CD4-positive, alpha-beta T cell treated with Interleukin-21 for 1 hour (primary cell): ENCODE results near the gene MTUS2.

Experiments
- DNase-seq: peaks from one replicate; pipeline ENCODE4 v3.0.0-alpha.2; 2020

The MTUS2 gene

DNA sequence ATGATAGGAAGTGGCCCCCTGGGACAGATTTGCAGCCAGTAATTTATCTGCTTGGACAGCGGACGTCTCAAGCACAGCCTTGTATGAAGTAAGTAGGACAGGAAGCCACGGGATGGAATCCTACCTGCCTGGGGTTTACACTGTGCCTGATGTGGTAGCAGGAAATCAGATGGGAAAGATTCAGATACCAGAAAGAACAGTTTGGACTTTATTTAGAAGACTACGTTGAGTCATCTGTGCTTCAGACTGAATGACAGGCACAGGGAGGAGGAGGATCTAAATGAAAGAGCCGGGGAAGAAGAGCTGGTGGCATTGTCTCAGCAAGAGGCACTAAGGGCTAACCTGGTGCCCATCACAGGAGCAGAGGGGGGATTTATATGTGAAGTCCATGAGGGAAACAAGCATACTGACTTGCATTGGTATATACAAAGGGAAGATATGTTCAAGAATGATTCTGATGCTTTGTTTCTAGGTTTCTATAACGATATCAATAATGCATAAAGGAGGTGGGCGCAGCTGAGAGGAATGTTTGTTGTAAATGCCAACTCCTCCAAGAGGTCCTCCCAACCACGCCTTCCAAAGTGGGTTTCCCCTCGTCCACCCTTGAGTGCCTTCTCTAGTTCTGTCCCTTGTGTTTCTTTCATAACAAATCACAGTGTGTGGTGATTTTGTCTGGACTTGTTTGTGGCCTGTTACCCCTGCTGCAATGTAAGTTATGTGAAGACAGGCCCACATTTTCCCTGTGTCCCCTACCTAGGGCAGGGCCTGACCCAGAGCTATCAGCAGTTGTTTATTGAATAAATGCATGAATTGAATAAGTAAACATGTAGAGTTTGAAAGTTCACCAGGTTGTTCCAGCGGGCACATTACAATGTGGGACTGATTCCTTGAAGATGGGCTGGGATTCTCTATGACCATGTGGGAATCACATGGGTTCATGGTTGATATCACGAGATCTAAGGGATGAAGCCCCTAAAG is 446.9 kb downstream of the MTUS2 start:
- no peak for DNase-seq

DNA sequence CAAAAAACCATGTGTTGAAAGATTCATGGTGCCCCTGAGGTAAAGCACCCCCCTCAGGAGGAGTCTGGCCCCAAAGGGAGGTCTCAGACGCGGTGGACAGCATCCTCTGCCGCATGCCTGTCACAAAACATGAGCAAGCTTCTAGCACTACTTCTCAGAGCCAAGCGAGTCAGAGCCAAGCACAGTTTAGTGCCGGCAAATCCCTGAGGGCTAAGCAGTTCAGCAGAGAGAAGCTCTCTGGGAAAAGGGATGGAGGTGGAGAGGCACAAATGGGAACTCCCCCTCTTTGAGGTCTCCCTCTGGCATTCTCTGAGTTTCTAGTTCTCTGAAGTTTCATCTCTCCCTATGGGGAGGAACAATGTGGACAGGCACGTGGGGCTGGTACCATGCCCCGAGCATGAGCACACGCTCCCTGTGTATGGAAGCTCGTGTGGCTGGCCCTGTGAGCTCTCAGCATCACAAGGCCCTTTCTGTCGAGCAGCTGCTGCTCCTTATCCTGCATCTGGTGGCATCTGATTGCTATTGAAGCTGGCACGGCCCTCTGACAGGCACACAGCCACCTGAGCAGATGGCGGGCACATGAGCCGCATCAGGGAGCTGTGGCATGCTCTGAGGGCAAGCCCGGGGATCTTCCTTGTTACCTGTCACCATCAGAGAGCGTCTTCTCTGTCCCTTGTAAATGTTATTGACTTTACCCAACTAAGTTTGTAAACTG is 450.3 kb downstream of the MTUS2 start:
- no peak for DNase-seq

DNA sequence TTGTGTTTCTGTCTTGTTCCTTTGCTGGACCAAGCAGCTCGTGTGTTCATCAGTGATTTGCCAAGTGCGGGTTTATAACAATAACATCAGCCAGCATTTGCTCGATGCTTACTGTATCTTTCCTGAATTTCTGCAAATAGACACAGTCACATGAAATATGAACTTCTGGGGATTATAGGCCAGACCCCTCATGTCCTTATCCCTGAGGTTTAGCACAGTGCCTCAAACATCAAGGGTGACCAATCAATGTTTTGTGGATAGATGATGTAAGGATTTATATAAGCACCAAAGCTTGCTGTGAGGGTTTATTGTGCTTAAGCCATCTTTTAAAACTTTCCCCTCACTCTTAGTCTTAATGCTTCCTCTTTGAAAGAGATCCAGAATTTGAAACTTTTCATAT is 451.5 kb downstream of the MTUS2 start:
- DNase-seq: no peak

DNA sequence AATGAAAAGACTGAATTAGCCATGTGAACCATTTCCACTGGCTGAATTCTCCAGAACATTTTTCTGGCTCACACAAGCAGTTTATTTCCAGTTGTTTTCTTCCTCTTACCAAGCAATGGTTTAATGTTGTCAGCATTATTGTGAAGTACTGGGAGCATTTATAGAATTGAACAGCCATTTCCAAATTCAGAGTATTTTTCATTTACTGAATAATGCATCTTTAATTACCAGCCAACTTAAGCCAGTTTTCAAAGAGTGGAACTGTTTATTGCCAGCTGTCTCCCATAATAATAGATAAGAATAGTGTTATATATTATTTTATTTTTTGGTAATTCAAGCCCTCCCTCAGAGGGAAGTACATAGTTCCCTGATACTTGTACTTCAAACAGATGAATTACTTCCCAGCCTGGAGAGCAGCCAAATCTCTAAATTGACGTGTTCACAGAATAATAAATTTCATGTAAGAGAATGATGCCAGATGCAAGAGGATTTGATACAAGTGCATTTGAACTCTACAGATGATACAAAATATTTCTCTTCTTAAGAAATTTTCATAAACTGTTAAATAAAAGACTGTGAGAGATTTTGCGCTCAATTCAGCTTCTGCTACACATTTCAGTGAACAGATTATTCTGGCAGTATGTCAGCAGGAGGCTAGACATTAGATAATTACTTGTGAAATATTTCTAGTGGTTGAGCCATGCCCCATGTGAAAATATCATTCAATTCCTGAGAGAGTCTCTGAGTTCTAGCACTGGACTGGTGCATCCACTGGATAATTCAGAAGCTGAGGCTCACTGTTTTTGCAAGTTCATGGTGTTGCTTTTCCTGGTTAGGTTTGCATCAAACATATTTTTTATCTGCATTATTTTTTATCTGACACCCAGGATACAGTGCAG is 459.5 kb downstream of the MTUS2 start:
- no peak for DNase-seq

DNA sequence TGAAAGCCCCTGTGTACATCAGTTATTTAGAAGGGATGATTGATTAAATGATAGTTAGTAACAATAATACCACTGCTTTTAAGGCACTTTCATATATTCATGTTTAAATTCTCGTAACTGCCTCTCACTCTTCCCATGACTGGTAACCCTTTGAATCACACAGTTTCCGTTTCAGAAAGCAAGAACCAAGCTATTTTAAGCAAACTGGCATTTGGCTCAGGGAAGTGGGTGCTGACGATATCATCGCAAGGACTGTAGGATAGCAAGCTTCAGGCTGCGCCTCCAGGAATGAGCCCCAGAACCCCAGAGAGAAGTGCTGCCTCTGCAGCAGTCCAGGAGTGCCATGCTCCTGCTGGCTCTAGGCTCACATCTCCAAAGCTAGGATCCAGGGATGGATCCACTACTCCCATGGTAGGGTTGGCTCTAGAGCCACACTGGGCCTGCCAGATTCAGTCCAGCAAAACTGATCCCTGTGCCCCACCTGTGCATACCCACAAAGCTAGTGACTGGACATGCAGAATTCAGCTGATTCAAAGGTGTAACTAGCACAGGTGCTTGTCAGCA is 461.9 kb downstream of the MTUS2 start:
- no peak for DNase-seq

DNA sequence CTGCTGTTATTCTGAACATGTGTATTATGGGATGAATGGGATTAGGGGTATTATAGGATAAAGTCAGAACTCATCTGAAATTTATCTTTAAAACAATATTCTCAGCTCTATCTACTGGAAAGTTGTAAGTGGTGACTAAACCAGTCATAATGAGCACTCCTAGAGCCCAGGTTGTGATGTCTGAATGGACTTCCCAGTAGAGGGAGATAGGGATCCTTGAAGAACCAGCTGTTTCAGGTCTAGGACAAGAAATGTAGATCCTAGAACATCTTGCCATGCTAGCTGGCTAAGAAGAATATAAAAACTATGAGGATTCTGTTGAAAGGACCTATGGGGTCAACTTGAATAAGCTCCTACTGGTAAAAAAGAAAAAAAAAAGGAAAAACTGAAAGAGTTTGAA is 464.6 kb downstream of the MTUS2 start:
- no peak for DNase-seq

DNA sequence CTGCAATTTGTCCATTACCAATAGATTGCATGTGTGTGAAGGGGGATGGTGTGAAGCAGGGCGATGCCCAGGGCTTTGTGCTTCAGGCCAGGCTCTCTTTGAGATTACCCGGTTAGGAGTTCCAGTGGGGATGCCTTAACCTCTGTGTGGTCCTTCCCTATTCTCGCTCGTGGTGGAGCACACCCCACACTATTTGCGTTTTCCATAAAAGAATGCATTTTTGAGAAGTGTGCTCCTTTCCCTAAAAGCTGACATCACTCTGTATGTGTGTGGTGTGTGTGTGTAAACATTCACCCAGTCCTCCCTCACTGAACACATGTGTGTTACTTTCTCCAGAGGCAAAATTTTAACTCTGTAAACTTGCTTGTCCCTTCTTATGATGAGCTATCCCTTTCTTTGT is 467.1 kb downstream of the MTUS2 start:
- DNase-seq: no peak

DNA sequence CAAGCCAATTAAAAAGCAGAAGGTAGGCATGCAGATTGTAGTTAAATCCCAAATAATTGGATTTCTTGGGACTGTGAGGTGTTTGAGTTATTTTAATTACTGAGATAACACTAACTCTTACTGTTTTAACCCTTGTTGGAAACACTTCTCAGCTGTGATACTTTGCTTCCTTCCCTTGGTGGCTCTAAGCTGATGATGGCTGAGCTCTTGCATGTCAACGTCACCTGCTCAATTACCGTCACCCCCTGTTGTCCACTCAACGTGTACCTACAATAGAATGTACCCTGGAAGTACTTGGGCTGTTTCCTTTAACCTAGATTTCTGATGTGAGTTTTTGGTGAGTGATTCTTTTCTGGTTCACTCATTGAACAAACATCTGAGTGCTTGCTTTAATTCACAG is 471.9 kb downstream of the MTUS2 start:
- DNase-seq: no peak

DNA sequence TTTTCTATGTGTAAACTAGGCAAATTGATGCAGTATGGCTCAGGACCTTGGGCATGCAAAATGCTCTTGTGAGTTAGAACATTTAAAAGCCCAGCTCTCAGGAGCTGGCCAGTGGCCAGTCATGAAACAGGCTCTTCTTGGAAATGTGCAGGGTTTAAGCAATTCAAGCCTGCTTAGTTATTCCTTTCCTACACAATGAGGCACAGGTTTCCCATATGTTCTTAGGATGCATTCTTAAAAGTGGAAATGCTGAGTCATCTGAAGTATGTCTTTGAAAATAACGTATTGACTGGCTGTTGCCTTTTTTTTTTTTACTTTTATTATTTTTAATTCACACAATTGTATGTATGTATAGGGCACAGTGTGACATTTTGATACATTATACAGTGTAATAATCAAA is 474.7 kb downstream of the MTUS2 start:
- no peak for DNase-seq

DNA sequence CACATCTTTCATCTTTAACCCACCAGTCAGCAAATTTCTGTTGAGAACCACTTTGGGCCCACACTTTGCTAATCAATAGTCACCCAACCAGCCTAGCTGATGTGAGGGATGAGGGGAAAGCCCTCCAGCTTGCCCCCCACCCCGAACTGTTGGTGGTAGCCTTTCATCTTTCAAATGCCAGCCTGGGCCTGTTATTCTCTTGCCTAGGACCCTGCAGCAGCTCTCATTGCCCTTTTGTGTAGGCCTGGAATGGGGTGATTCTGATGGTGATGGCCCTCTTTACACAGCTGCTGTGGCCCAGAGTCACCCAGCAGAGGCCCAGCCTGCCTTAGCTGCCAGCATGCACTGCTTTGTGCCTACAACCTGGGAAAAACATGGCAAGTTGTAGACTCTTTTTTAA is 480.9 kb downstream of the MTUS2 start:
- DNase-seq: no peak

DNA sequence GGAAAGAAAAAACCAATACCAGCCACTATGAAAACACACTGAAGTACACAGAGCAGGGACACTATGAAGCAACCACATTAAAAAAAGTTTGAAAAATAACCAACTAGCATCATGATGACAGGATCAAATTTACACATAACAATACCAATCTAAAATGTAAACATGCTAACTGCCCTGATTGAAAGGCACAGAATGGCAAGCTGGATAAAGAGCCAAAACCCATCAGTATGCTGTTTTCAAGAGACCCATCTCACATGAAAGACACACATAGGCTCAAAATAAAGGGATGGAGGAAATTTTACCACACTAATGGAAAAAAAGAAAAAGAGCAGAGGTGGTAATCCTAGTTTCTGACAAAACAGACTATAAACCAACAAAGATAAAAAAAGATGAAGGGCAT is 484.0 kb downstream of the MTUS2 start:
- no peak for DNase-seq

DNA sequence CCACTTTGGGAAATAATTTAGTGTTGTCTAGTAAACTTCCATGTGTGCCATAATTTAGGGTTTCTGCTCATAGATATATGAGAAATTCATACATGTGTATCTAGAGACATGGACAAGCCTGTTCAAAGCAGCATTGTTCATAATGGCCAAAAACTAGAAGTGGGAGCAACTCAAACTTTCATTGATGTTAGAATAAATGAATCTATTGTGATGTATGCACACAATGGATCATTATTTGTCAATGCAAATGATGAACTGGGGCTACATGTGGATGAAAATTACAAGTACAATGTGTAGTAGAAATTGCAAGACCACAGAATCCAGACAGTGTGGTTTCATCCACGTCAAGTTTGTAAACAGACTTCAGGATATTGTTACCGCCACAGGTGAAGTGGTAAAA is 490.7 kb downstream of the MTUS2 start:
- DNase-seq: no peak

DNA sequence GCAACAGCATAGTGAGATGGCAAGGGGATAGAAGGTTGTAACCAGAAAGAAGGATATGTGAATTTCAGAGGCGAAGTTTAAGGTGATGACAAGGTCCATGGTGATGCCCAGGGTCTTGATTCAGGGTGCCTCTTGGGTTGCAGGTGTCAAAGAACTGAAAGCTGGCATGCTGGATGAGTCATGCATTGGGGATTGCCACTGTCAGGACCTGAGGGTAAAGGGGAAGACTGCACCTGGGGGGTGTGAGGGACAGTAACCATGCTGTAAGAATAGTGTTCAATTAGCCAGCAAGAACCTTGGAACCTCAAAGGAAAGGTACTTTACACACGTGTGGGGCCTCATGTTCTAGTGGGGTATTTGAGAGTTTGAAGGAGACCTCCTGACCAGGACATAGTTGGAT is 495.7 kb downstream of the MTUS2 start:
- DNase-seq: no peak

DNA sequence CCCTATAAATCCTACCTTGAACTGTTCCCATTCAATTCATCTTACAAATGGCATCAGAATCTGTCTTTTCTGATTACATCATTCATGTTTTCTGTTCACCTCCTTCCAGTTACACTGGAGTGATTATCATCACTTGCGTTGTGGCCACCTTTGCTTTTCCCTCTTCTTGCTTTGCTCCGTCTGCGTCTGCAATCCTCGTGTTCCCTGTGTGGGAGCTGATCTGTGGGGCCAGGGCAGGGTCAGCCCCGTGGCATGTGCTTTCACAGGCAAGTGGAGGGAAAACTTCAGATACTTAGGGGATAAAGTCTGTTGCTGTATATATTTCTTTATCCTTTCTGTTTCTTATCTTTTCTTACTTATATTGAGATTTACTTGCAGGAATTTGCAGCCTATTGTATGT is 497.7 kb downstream of the MTUS2 start:
- DNase-seq: no peak

DNA sequence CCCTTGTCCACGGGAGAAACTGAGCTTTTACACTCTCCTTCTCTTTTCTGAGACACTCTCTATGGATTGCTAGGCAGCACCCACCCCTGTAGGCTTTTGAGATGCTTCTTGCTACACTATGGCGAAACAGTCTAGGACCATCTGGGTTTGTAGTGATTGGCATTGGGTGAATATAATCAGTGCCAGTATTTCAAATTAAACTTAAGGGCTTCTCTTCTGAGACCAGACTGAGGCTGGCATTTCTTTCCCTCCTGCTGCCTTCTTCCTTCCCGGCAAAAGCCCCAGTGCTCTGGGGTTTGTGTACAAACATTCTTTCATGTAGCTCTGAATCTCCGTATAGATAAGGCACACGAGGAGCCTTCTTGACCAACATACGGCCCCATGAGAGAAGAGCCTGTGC is 498.6 kb downstream of the MTUS2 start:
- DNase-seq: no peak

DNA sequence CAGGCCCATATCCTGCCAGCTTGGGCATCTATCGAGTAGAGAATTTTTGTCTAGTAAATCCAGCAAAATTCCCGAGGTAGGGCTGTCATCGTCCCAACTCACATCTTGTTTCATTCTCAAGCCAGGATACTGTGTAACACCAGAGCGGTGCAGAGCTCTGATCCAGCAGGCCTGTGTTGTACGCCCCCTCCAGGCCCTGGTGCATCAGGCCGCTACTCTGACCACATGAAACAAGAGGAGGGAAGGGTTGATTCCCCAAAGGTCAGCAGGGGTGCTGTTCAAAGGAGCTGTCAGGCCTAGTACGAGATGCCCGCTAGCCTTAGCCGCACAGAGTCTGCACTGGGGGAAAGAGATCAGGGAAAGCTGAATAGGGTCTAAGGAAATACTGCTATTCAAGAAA is 499.3 kb downstream of the MTUS2 start:
- no peak for DNase-seq

DNA sequence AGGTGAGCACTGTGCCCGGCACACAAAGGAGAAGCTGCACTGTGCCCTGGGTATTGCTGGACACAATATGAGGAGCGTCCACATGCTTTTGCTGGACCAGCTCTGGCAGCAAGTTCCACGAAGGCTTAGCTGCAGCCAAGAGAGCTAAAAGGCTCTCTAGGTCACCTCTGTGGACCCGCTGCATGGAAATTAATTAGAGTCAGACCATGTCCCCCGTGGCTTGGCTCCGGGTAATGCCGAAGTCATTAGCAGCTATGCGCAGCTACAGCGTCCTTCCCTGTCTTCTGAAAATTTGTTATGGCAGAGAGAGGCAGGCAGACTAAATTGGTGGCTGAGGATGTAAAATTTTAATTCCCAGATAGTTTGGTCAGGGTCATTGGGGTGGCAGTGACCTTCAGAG is 503.8 kb downstream of the MTUS2 start:
- DNase-seq: no peak

DNA sequence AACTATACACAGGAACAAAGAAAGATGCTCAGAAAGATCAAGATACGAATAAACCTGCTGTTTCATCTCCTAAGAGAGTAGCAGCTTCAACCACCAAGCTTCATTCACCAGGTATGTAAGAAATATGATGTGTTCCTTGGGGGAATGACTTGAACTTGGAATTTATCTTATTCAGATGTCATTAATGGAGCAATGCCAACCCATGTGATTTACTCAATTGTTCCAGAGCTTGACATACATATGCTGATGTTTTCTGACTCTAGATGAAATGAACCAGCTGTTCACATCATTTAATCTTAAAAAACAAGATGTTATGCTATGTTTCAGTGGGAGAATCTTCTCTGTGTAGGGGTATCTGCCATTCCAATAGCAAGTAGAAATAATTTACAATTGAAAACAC is 504.5 kb downstream of the MTUS2 start:
- DNase-seq: no peak

DNA sequence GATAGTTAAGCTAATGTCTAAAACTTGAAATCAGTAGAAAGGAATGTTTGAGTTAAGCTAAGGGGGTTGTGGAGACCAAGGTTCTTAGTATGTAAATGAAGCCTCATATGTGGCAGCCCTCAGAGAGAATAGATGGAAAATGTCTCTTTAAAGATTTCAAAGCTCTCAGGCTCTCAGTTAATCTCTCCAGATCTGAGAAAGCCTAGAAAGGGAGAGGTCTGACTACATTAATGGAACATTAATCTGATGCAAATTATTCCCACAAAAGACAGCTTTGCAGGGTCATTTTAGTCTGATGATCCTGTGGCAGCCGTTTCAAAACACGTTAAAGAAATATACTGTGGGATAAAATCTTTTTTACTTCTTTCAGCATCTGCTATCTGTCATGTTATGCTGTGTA is 508.4 kb downstream of the MTUS2 start:
- no peak for DNase-seq

DNA sequence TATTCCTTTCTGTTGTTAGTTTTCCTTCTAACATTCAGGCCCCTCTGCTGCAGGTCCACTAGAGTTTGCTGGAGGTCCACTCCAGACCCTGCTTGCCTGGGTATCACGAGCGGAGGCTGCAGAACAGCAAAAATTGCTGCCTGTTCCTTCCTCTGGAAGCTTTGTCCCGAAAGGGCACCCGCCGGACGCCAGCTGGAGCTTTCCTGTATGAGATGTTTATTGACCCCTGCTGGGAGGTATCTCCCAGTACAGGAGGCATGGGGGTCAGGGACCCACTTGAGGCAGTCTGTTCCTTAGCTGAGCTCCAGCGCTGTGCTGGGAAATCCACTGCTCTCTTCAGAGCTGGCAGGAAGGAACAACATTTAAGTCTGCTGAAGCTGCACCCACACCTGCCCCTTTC is 516.2 kb downstream of the MTUS2 start:
- no peak for DNase-seq

DNA sequence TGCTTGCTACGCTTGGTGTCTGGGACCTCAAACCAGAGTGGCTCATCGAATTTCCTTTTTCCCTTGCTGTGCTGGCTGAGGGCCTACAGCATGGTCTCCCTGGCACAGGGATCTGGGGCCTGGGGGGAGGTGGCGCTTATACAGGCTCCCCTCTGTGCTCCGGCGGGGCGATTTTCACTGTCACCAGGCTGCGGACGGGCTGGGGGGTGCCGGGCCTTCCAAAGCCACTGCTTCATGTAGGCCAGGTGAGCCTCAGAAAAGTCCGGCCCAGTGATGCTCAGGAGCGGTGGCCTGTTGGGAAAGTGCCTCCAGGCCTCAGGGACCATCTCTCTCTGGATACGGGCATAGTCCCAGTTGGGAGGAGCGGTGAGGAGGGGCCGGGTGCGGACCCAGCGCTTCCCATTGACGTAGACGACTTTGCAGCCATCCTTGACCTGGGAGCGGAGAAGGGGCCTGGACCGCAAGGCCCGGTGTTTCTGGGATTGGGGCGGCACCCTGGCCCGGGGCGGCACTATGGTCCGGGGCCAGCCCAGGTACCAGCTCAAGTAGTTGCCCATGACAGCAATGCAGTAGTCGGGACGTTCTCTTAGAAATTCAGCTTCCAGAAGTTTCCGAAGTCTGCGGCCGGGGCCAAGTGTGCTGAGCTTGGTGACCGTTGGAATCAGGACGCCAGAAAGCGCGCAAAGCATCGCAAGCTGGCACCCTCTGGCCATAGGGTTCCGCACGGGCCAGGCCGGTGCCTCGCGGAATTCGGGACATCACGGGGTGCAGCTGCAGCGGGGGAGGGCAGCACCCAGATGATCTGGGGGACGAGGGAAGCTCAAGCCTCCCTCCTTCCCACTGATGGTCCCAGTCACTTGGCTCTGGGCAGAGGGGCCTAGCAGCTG is 519.5 kb downstream of the MTUS2 start:
- DNase-seq: no peak
